Endodermal cell (in vitro differentiated cells): ENCODE data around the gene ASPHD2. TPM values are rescaled to one million over a fixed set of nuclear protein-coding genes. Genes with fewer than 3 reads are reported as not detected.
"Not testable (repeated sequence)": the region's sequence is repeated elsewhere in the genome, so short reads cannot be mapped to it uniquely, and the experiment has no call there.

Experiments used
- DNase-seq: peaks from one replicate; pipeline ENCODE4 v3.0.0-alpha.2; 2017
- H3K27ac ChIP-seq: 2 replicates; pipeline ENCODE4 v1.5.1; 2013; ENCODE audit warnings: mild to moderate bottlenecking, low read depth, low read length, moderate library complexity
- H3K27me3 ChIP-seq: 2 replicates; pipeline ENCODE4 v1.6.1; 2013; ENCODE audit warnings: mild to moderate bottlenecking, low read length, moderate library complexity; ENCODE audit not compliant: insufficient read depth, control insufficient read depth, poor library complexity, severe bottlenecking
- H3K36me3 ChIP-seq: 2 replicates; pipeline ENCODE4 v1.7.0; 2013; ENCODE audit warnings: mild to moderate bottlenecking, low read length, moderate library complexity; ENCODE audit not compliant: control insufficient read depth, insufficient read depth
- H3K4me1 ChIP-seq: one replicate; pipeline ENCODE4 v1.7.0; 2013; ENCODE audit warnings: low read length; ENCODE audit not compliant: control insufficient read depth, insufficient read depth
- H3K4me3 ChIP-seq: 2 replicates; pipeline ENCODE4 v1.5.1; 2013; ENCODE audit warnings: mild to moderate bottlenecking, low read length, moderate library complexity
- H3K9ac ChIP-seq: 2 replicates; pipeline ENCODE4 v1.6.1; 2013; ENCODE audit warnings: mild to moderate bottlenecking, low read length, moderate library complexity; ENCODE audit not compliant: poor library complexity, severe bottlenecking; ENCODE audit errors: extremely low read depth
- H3K9me3 ChIP-seq: 2 replicates; pipeline ENCODE4 v1.6.1; 2013; ENCODE audit warnings: mild to moderate bottlenecking, low read length, moderate library complexity; ENCODE audit not compliant: control insufficient read depth
- H3K27ac Mint-ChIP-seq: 2 replicates; pipeline ENCODE4 v1.8.0; 2020; ENCODE audit warnings: mixed read lengths
- H3K27me3 Mint-ChIP-seq: 2 replicates; pipeline ENCODE4 v1.8.0; 2021; ENCODE audit warnings: mild to moderate bottlenecking, mixed read lengths; ENCODE audit not compliant: insufficient read depth
- H3K36me3 Mint-ChIP-seq: 2 replicates; pipeline ENCODE4 v1.8.0; 2020; ENCODE audit warnings: low read depth, mixed read lengths
- H3K4me1 Mint-ChIP-seq: 2 replicates; pipeline ENCODE4 v1.8.0; 2020; ENCODE audit warnings: mixed read lengths
- H3K4me3 Mint-ChIP-seq: 2 replicates; pipeline ENCODE4 v1.8.0; 2020; ENCODE audit warnings: mild to moderate bottlenecking, moderate library complexity, mixed read lengths
- H3K9me3 Mint-ChIP-seq: 2 replicates; pipeline ENCODE4 v1.8.0; 2020; ENCODE audit warnings: mild to moderate bottlenecking, mixed read lengths
- WGBS, 2 experiments: methylation state at CpG; one replicate each; pipeline versions ENCODE4 v1.1.5 to v1.1.7; 2013; ENCODE audit warnings: missing lambda C conversion rate in 2 of 2, mixed read lengths in 1 of 2; ENCODE audit not compliant: insufficient coverage in 1 of 2, insufficient read length in 1 of 2; 5-methylcytosine and 5-hydroxymethylcytosine counted together
- total RNA-seq, 2 donors: library from RNA; stranded (reverse); fragmentation: NEBNext Ultra II Directional in 1 of 2; extraction: Animal tissue kit (Norgen Biotek cat#: 25700) in 1 of 2; gene quantifications; 2 replicates in 1 of 2; 3 replicates in 1 of 2; pipeline ENCODE4 v1.2.1, GENCODE V29; 2021
- TF ChIP-seq, protein P1 (sequence below): fragments of 200-600 bp; sonication (generic); conservative IDR thresholded peaks from 2 replicates; pipeline ENCODE4 v1.5.0; 2021; ENCODE audit warnings: antibody characterized with exemption, mild to moderate bottlenecking

Gene ASPHD2
- total RNA-seq, 2 donors from 2014 or later = 6.0 to 7.3 TPM

GRCh38 chr22:26435327-26436093 lies 6.5 kb downstream of the ASPHD2 start:
- no peaks in the 10 kb centered on the region for H3K9me3 ChIP-seq
- H3K27ac ChIP-seq = no peak overlapping the region
- H3K27ac Mint-ChIP-seq = no peak overlapping the region
- no peaks in the 10 kb centered on the region for H3K4me1 ChIP-seq
- H3K9me3 Mint-ChIP-seq = no peaks in the 10 kb centered on the region
- WGBS, 2 experiments = 95 to 96% methylated on average over 4 to 11 of the region's 11 CpGs
- DNase-seq = no peak
- no peak overlapping the region for H3K9ac ChIP-seq
- H3K27me3 ChIP-seq = no peaks in the 10 kb centered on the region
- no peaks in the 10 kb centered on the region for H3K27me3 Mint-ChIP-seq
- peaks cover 27% of the 10 kb centered on the region for H3K4me1 Mint-ChIP-seq
- peaks cover 11% of the 10 kb centered on the region for H3K36me3 Mint-ChIP-seq
- TF ChIP-seq, protein P1, sequence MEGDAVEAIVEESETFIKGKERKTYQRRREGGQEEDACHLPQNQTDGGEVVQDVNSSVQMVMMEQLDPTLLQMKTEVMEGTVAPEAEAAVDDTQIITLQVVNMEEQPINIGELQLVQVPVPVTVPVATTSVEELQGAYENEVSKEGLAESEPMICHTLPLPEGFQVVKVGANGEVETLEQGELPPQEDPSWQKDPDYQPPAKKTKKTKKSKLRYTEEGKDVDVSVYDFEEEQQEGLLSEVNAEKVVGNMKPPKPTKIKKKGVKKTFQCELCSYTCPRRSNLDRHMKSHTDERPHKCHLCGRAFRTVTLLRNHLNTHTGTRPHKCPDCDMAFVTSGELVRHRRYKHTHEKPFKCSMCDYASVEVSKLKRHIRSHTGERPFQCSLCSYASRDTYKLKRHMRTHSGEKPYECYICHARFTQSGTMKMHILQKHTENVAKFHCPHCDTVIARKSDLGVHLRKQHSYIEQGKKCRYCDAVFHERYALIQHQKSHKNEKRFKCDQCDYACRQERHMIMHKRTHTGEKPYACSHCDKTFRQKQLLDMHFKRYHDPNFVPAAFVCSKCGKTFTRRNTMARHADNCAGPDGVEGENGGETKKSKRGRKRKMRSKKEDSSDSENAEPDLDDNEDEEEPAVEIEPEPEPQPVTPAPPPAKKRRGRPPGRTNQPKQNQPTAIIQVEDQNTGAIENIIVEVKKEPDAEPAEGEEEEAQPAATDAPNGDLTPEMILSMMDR = no peak
- no peak overlapping the region for H3K4me3 ChIP-seq
- H3K4me3 Mint-ChIP-seq = no peak overlapping the region
- peaks cover 5% of the 10 kb centered on the region for H3K36me3 ChIP-seq

- Histone ChIP-seq H3K9ac (no peak overlapping the region), H3K36me3 (peaks cover 5% of the 10 kb centered on the region), H3K27ac (no peak overlapping the region), H3K9me3 (no peaks in the 10 kb centered on the region), H3K4me1 (no peaks in the 10 kb centered on the region), H3K4me3 (no peak overlapping the region), H3K27me3 (no peaks in the 10 kb centered on the region)
- no peaks in the 10 kb centered on the region for H3K9me3 Mint-ChIP-seq
- H3K4me3 Mint-ChIP-seq = no peak overlapping the region
- H3K27me3 Mint-ChIP-seq = no peaks in the 10 kb centered on the region
- H3K4me1 Mint-ChIP-seq = peaks cover 18% of the 10 kb centered on the region
- WGBS, 2 experiments = 86 to 95% methylated on average over 6 to 11 of the region's 11 CpGs
- TF ChIP-seq, protein P1 = no peak
- no peak overlapping the region for H3K27ac Mint-ChIP-seq
- no peak for DNase-seq
- H3K36me3 Mint-ChIP-seq = peaks cover 11% of the 10 kb centered on the region
Observed at GRCh38 chr22:26436903-26437515, 7.9 kb downstream of the ASPHD2 start.

DNA sequence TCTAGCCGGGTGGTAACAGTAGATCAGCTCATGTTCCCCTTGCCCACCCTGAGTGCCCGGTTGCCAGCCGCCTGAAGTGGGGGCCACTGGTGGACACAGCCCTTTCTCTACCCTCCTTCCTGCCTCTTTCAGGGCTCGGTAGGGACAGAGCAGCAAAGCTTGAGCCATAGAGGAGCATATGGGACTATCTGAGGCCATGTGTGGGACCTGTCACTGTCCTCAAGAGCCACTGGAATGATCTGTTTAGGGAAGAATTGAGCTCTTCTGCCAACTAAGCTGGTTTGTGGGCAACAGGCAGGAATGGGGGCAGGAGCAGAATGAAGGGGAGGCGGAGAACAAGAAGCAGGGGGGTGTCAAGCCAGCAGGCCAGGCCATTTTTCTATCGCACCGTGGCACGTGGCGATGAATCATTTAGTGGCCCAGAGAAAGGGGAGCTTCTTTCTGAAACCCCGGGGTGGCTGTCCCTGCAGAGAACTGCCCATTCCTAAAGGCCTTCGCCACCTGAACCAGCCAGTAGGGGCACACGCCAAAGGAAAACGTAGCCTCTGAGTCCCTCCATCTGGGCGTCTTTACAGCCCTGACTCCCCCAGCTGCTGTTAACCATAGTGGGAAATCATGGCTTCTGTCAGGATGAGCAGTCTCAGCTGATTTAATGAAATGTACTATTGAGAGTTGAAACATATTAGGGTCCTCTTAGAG lies 8.8 kb downstream of the ASPHD2 start:
- H3K36me3 ChIP-seq = peaks cover 5% of the 10 kb centered on the region
- H3K4me1 ChIP-seq = no peaks in the 10 kb centered on the region
- H3K9ac ChIP-seq = no peak overlapping the region
- Mint-ChIP-seq H3K27ac (peak overlapping the region; percentile 0), H3K4me3 (no peak overlapping the region), H3K36me3 (peaks cover 11% of the 10 kb centered on the region), H3K9me3 (no peaks in the 10 kb centered on the region), H3K27me3 (no peaks in the 10 kb centered on the region), H3K4me1 (peaks cover 17% of the 10 kb centered on the region)
- H3K27me3 ChIP-seq = no peaks in the 10 kb centered on the region
- no peaks in the 10 kb centered on the region for H3K9me3 ChIP-seq
- no peak overlapping the region for H3K27ac ChIP-seq
- H3K4me3 ChIP-seq = no peak overlapping the region
- DNase-seq = no peak
- 89 to 94% methylated on average over 10 to 14 of the region's 14 CpGs for WGBS, 2 experiments
- TF ChIP-seq, protein P1 = peak; percentile 55

DNA sequence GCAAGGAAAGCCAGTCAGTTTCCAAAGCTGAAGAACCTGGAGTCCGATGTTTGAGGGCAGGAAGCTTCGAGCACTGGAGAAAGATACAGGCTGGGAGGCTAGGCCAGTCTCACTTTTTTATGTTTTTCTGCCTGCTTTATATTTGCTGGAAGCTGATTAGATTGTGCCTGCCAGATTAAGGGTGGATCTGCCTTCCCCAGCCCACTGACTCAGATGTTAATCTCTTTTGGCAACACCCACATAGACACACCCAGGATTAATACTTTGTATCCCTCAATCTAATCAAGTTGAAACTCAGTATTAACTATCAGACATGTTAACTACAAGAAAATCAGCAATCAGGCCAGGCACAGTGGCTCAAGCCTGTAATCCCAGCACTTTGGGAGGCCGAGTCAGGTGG lies 9.7 kb downstream of the ASPHD2 start:
- H3K9me3 Mint-ChIP-seq, H3K27ac ChIP-seq, H3K27me3 Mint-ChIP-seq, H3K9me3 ChIP-seq, H3K27me3 ChIP-seq, H3K4me1 ChIP-seq, H3K4me3 Mint-ChIP-seq, H3K36me3 ChIP-seq, H3K36me3 Mint-ChIP-seq, DNase-seq, H3K4me3 ChIP-seq, H3K9ac ChIP-seq: not testable (repeated sequence)
- Mint-ChIP-seq H3K27ac (peak overlapping the region; percentile 36), H3K4me1 (peaks cover 17% of the 10 kb centered on the region)
- WGBS, 2 experiments = 88 to 94% methylated on average over 1 to 3 of the region's 3 CpGs
